Naive thymus-derived CD4-positive, alpha-beta T cell (primary cell): Measurements from ENCODE around the gene SYNDIG1. TPM values are rescaled to one million over a fixed set of nuclear protein-coding genes. Genes with fewer than 3 reads are reported as not detected.

Experiments used
- ATAC-seq: fragments of 150-1000 bp; cut with Tn5 transposase; 2 replicates; pipeline ENCODE4 v1.10.0; 2021; ENCODE audit warnings: mild to moderate bottlenecking, moderate library complexity
- CTCF ChIA-PET: fragments of 350-600 bp; sonication (Branson Sonifier 250); formaldehyde crosslinking; loops from one replicate; lab custom pipeline; 2021; ENCODE audit warnings: antibody characterized with exemption; lab: Charles Lee
- POLR2A ChIA-PET: fragments of 350-600 bp; sonication (Branson Sonifier 250); formaldehyde crosslinking; loops from one replicate; lab custom pipeline; 2021; ENCODE audit warnings: antibody characterized with exemption, inconsistent platforms; lab: Charles Lee
- DNase-seq, 9 donors: peaks; one replicate each; pipeline versions ENCODE4 v3.0.0 to v3.0.0-alpha.2; 2020 to 2022; ENCODE audit warnings: mixed read lengths in 1 of 9
- H3K27ac ChIP-seq: one replicate; pipeline ENCODE4 v1.7.0; 2013; ENCODE audit warnings: mild to moderate bottlenecking, low read depth, low read length, moderate library complexity
- H3K27me3 ChIP-seq, 2 donors: one replicate each; pipeline ENCODE4 v1.7.0; 2013; ENCODE audit warnings: low read length in 2 of 2, mild to moderate bottlenecking in 2 of 2, moderate library complexity in 2 of 2; ENCODE audit not compliant: control insufficient read depth in 2 of 2, insufficient read depth in 2 of 2
- H3K36me3 ChIP-seq, 3 experiments: 1 replicate in 2 of 3; 2 replicates in 1 of 3; pipeline ENCODE4 v1.7.0; 2013; ENCODE audit warnings: low read length in 3 of 3, mild to moderate bottlenecking in 3 of 3, moderate library complexity in 1 of 3; ENCODE audit not compliant: insufficient read depth in 3 of 3, control insufficient read depth in 2 of 3
- H3K4me1 ChIP-seq, 2 donors: one replicate each; pipeline ENCODE4 v1.7.0; 2013; ENCODE audit warnings: low read length in 2 of 2, mild to moderate bottlenecking in 2 of 2, moderate library complexity in 1 of 2; ENCODE audit not compliant: control insufficient read depth in 2 of 2, insufficient read depth in 2 of 2
- H3K4me3 ChIP-seq: 2 replicates; pipeline ENCODE4 v1.7.0; 2013; ENCODE audit warnings: mild to moderate bottlenecking, low read length
- H3K9me3 ChIP-seq, 3 experiments: 1 replicate in 2 of 3; 2 replicates in 1 of 3; pipeline ENCODE4 v1.7.0; 2013; ENCODE audit warnings: low read length in 3 of 3; ENCODE audit not compliant: control insufficient read depth in 2 of 3
- H3K27ac Mint-ChIP-seq, 9 donors: one replicate each; pipeline ENCODE4 v1.8.0; 2020 to 2022; ENCODE audit warnings: mixed read lengths in 9 of 9, mild to moderate bottlenecking in 8 of 9, moderate library complexity in 5 of 9, inconsistent platforms in 2 of 9
- H3K27me3 Mint-ChIP-seq, 5 donors: one replicate each; pipeline ENCODE4 v1.8.0; 2021 to 2022; ENCODE audit warnings: mixed read lengths in 5 of 5, mild to moderate bottlenecking in 1 of 5
- H3K36me3 Mint-ChIP-seq, 5 donors: one replicate each; pipeline ENCODE4 v1.8.0; 2020 to 2022; ENCODE audit warnings: mixed read lengths in 5 of 5, mild to moderate bottlenecking in 3 of 5, inconsistent platforms in 1 of 5
- H3K4me1 Mint-ChIP-seq, 7 donors: one replicate each; pipeline ENCODE4 v1.8.0; 2020 to 2022; ENCODE audit warnings: mixed read lengths in 7 of 7, mild to moderate bottlenecking in 3 of 7, inconsistent platforms in 1 of 7
- H3K4me3 Mint-ChIP-seq, 10 donors: one replicate each; pipeline ENCODE4 v1.8.0; 2020 to 2022; ENCODE audit warnings: mild to moderate bottlenecking in 10 of 10, mixed read lengths in 10 of 10, moderate library complexity in 6 of 10, inconsistent platforms in 2 of 10
- H3K9me3 Mint-ChIP-seq, 11 donors: one replicate each; pipeline ENCODE4 v1.8.0; 2020 to 2022; ENCODE audit warnings: mixed read lengths in 11 of 11, mild to moderate bottlenecking in 4 of 11, inconsistent platforms in 1 of 11, moderate library complexity in 1 of 11
- intact Hi-C, 2 donors: fragments of 100-400 bp; cut with micrococcal nuclease; formaldehyde crosslinking; loops; one replicate each; pipeline ENCODE4 v1.15.1; 2023
- polyA plus RNA-seq, 2 donors: library from polyadenylated mRNA; unstranded; fragments of 300-500 nt; fragmentation: Illumina TruSeq; gene quantifications; one replicate each; pipeline ENCODE4 v1.2.3, GENCODE V29; 2021
- total RNA-seq, 6 experiments: library from RNA in 5 of 6; stranded (reverse) in 5 of 6; gene quantifications; 1 replicate in 5 of 6; 2 replicates in 1 of 6; pipeline ENCODE4 v1.2.3 and lab custom pipeline; 2021 to 2026

Gene SYNDIG1
- total and polyA plus RNA-seq, 7 experiments from 2014 or later, result not detected

DNA sequence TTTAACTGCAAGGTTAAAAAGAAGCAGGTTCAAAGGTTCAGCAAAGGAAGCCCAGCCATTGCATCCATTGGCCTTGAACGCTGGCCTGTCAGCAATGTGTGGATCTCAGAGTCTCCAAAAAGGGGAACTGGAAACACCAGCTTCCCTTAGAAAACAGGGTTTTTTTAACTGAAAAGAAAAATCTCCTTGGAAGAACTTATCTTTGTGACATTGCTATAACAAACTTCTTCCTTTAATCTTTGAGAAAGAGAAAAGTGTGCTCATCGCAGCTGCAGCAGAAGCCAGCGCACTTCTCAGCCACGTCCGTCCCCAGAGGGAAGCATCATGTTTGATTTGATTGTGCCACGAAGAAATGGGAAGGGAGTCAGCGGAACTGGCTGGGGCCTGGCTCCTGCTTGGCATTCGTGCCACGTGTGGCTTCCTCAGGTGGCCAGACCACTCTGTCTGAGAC, 215.0 kb downstream of the SYNDIG1 start:
- DNase-seq (no peak), ATAC-seq (no peak)
- ChIA-PET POLR2A (no interaction called here), CTCF (interaction anchor here (0.7 kb wide), 1 partner anchor 77 kb away, joined by 4 read pairs; no protein-coding TSS in a partner anchor)
- intact Hi-C loops, result no loop called here
- H3K27ac Mint-ChIP-seq, result no peak overlapping the region
- Histone ChIP-seq H3K9me3 (no peaks in the 10 kb centered on the region), H3K36me3 (no peaks in the 10 kb centered on the region), H3K27ac (no peak overlapping the region), H3K4me3 (no peak overlapping the region), H3K4me1 (no peaks in the 10 kb centered on the region), H3K27me3 (no peaks in the 10 kb centered on the region)
- peaks cover under 1 to 18% (median 4%) of the 10 kb centered on the region in 5 donors for H3K27me3 Mint-ChIP-seq
- peaks cover 0 to 6% (median 1%) of the 10 kb centered on the region in 11 donors for H3K9me3 Mint-ChIP-seq
- no peaks in the 10 kb centered on the region for H3K4me1 Mint-ChIP-seq
- H3K4me3 Mint-ChIP-seq, result no peak overlapping the region
- H3K36me3 Mint-ChIP-seq, result no peaks in the 10 kb centered on the region

DNA sequence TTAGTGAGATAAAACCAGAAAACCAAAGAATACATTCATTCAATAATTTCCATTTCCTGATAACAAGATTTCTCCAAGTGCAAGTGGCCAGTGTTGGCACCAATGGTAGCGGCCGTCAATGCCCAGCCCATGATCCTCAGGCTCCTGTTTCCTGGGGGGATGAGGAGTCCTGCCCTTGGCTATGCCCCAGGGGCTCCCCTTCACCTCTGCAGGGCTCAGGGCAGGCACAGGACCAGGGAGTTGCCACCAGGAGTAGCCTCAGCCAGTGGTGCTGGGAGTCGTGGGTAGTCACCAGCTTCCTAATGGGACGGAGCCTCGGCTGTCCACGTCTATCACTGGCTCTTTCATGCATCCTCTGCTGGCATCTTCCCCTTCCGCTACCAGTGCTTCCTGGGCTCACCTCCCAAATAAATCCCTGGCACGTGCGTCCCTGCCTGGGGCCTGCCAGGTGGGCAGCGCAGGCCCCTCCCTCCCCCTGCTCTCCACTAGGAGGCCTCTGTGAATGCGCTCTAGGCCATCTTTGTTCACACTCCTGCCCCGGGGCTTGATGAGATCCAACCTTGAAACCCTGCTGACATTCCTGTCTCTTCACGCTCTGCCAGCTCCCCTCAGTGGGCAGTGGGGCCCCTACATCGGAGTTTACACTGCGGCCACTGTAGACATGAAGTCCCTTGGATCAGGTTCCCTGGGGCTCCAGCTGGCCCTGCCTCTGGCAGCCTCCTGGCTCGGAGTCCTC, 215.7 kb downstream of the SYNDIG1 start:
- Histone ChIP-seq H3K9me3 (no peaks in the 10 kb centered on the region), H3K27me3 (no peaks in the 10 kb centered on the region), H3K4me3 (no peak overlapping the region), H3K4me1 (no peaks in the 10 kb centered on the region), H3K36me3 (no peaks in the 10 kb centered on the region), H3K27ac (no peak overlapping the region)
- intact Hi-C loops, result no loop called here
- CTCF ChIA-PET, result no interaction called here
- POLR2A ChIA-PET, result no interaction called here
- Mint-ChIP-seq H3K9me3 (peaks cover 0 to 6% (median 1%) of the 10 kb centered on the region in 11 donors), H3K27me3 (peaks cover 4 to 24% (median 7%) of the 10 kb centered on the region in 5 donors), H3K27ac (no peak overlapping the region), H3K4me1 (no peaks in the 10 kb centered on the region), H3K36me3 (no peaks in the 10 kb centered on the region), H3K4me3 (no peak overlapping the region)
- ATAC-seq (no peak), DNase-seq (no peak)

DNA sequence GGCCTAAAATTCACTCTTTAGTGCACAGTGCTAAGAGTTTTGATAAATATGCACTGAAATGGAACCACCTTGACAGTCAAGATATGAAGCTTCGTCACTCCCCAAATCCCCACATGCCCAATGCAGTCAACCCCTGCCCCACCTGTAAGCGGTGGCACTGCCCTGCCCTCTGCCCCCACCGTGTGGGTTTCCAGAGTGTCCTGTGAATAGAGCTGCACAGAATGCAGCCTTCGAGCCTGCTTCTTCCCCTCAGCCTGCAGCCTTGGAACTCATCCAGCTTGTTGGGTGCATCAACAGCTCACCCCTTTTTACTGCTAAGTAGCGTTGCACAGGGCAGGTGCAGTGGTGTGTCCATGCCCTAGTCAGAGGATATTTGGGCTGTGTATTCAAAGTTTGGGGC, 216.3 kb downstream of the SYNDIG1 start:
- CTCF ChIA-PET, result no interaction called here
- no peaks in the 10 kb centered on the region for H3K4me1 ChIP-seq
- DNase-seq, result no peak
- no peaks in the 10 kb centered on the region for H3K36me3 ChIP-seq
- POLR2A ChIA-PET, result no interaction called here
- no peak overlapping the region for H3K27ac Mint-ChIP-seq
- peaks cover 0 to 6% (median 1%) of the 10 kb centered on the region in 11 donors for H3K9me3 Mint-ChIP-seq
- H3K9me3 ChIP-seq, result no peaks in the 10 kb centered on the region
- no peak overlapping the region for H3K4me3 ChIP-seq
- intact Hi-C loops, result no loop called here
- no peaks in the 10 kb centered on the region for H3K27me3 ChIP-seq
- no peak overlapping the region for H3K27ac ChIP-seq
- no peak overlapping the region for H3K4me3 Mint-ChIP-seq
- H3K36me3 Mint-ChIP-seq, result no peaks in the 10 kb centered on the region
- peaks cover 4 to 24% (median 8%) of the 10 kb centered on the region in 5 donors for H3K27me3 Mint-ChIP-seq
- H3K4me1 Mint-ChIP-seq, result no peaks in the 10 kb centered on the region
- ATAC-seq, result no peak

DNA sequence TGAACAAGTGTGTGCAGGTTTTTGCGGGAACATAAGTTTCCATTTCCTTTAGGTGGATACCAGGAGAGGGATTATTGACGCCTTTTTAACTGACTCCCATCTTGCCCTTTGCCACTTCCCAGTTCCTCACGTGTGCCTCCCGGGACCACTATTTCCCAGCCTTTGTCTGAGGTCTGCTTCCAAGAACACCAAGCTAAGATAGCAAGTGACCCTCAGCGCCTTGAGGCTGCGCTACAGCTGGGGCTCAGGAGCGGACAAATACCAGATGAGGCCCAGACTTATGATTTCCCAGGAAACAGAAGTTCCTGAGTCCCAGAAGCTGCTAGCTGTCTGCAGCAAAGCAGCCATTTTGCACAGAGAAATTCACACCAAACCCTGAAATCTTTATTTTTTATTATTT, 216.7 kb downstream of the SYNDIG1 start:
- DNase-seq, result no peak
- ChIA-PET CTCF (no interaction called here), POLR2A (no interaction called here)
- Histone ChIP-seq H3K4me3 (no peak overlapping the region), H3K9me3 (no peaks in the 10 kb centered on the region), H3K4me1 (no peaks in the 10 kb centered on the region), H3K27ac (no peak overlapping the region), H3K36me3 (no peaks in the 10 kb centered on the region), H3K27me3 (no peaks in the 10 kb centered on the region)
- Mint-ChIP-seq H3K4me3 (no peak overlapping the region), H3K4me1 (no peaks in the 10 kb centered on the region), H3K9me3 (peaks cover 0 to 6% (median 1%) of the 10 kb centered on the region in 11 donors), H3K27ac (no peak overlapping the region), H3K36me3 (no peaks in the 10 kb centered on the region), H3K27me3 (peaks cover 4 to 24% (median 9%) of the 10 kb centered on the region in 5 donors)
- ATAC-seq, result no peak
- intact Hi-C loops, result no loop called here

DNA sequence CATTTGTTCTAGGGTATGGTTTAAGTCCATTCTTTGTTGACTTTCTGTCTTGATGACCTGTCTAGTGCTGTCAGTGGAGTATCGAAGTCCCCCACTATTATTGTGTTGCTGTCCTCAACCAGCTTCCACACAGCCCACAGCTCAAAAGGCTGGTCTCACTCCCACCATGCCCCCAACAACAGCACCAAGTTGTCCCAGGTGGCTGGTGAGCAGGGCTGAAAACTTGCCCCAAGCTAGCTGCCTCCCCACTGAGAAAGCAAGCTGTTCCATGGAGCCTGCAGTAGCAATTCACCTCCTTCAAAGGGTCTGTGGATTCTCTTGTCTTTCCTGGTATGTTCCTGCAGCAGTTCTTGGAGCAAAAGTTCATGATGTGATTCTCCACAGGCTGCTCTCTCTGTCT, 221.0 kb downstream of the SYNDIG1 start:
- ChIA-PET POLR2A (no interaction called here), CTCF (no interaction called here)
- no peaks in the 10 kb centered on the region for H3K9me3 ChIP-seq
- intact Hi-C loops, result no loop called here
- no peak for DNase-seq
- no peaks in the 10 kb centered on the region for H3K36me3 ChIP-seq
- H3K36me3 Mint-ChIP-seq, result no peaks in the 10 kb centered on the region
- no peak overlapping the region for H3K27ac ChIP-seq
- H3K4me3 ChIP-seq, result no peak overlapping the region
- H3K27me3 ChIP-seq, result no peaks in the 10 kb centered on the region
- no peaks in the 10 kb centered on the region for H3K4me1 ChIP-seq
- peaks cover 0 to 6% (median 1%) of the 10 kb centered on the region in 11 donors for H3K9me3 Mint-ChIP-seq
- no peaks in the 10 kb centered on the region for H3K4me1 Mint-ChIP-seq
- ATAC-seq, result no peak
- no peak overlapping the region for H3K4me3 Mint-ChIP-seq
- no peak overlapping the region for H3K27ac Mint-ChIP-seq
- H3K27me3 Mint-ChIP-seq, result peaks cover 7 to 35% (median 11%) of the 10 kb centered on the region in 5 donors

DNA sequence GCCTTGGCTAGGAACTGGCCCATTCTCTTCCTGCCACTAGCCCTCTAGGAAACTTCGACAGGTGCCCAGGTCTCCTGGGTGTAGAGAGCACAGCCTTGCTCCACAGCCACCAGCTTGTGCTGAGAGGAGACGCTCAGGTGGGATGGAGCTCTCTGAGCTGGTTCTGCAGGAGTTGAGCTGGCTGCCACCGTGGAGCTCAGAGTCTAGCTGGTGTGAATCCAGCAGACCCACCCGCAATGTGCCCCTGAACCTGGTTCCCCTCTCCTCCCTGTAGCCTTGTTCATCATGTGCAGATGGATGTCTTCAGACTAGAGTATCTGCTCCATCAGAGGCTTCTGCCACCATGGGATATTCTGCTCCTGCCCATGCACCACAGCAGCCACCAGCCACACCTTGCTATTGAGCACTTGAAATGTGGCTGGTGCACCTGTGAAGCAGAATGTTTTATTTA, 222.5 kb downstream of the SYNDIG1 start:
- no peaks in the 10 kb centered on the region for H3K36me3 ChIP-seq
- CTCF ChIA-PET, result no interaction called here

More for the DNA sequence above, 222.5 kb downstream of the SYNDIG1 start:
- H3K27me3 Mint-ChIP-seq, result peaks cover 6 to 35% (median 8%) of the 10 kb centered on the region in 5 donors
- no peak for ATAC-seq
- no peak overlapping the region for H3K4me3 ChIP-seq
- intact Hi-C loops, result no loop called here
- no peak for DNase-seq
- H3K9me3 Mint-ChIP-seq, result peaks cover 0 to 6% (median 1%) of the 10 kb centered on the region in 11 donors
- no peaks in the 10 kb centered on the region for H3K4me1 Mint-ChIP-seq
- H3K4me1 ChIP-seq, result no peaks in the 10 kb centered on the region
- H3K27ac ChIP-seq, result no peak overlapping the region
- H3K4me3 Mint-ChIP-seq, result no peak overlapping the region
- POLR2A ChIA-PET, result no interaction called here
- no peaks in the 10 kb centered on the region for H3K36me3 Mint-ChIP-seq
- no peaks in the 10 kb centered on the region for H3K9me3 ChIP-seq
- no peaks in the 10 kb centered on the region for H3K27me3 ChIP-seq
- H3K27ac Mint-ChIP-seq, result no peak overlapping the region
